Measurements from ENCODE around the gene CER1. TPM values are rescaled to one million over a fixed set of nuclear protein-coding genes. Genes with fewer than 3 reads are reported as not detected.

Gene CER1
- polyA plus RNA-seq, 1 of the 3 experiments (the other 2 are of a cell fraction) = not detected

DNA sequence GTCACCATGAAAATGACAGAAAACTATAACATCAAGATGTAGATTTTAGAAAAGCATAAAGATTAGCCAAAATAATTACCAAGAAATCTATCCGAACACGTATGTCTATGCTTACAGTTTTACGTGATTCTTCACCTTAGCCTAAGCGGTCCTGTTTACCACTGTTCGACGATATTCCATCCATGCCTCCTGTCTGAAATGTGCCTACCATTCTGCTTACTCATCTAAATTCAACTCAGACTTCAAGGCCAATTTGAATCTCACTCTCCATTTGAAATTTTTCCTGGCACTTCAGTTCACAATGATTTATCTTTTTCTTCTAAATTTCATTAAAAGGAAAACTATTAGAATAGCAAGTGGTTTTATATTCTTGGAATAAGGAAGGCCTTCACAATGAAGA is 44.7 kb downstream of the CER1 start:
- POLR2A ChIA-PET = no interaction called here
- CTCF ChIA-PET = interaction anchor here (0.7 to 2.7 kb wide), 3 partner anchors 16 to 1588 kb away, joined by 4 to 10 read pairs (median 4); no protein-coding TSS in a partner anchor
- H3K9me3 ChIP-seq = no peaks in the 10 kb centered on the region
- 95% methylated on average over 6 of the region's 6 CpGs for WGBS (ENCODE audit: low lambda C conversion rate)
- TF ChIP-seq SIN3A (IDR thresholded peaks at IDR 0.05; ENCODE audit: borderline replicate concordance, low read depth, low read length) = no peak
- TF ChIP-seq RXRA (IDR thresholded peaks at IDR 0.05; ENCODE audit: borderline replicate concordance, low read depth) = no peak
- no peak for TF ChIP-seq FOXJ3 (CRISPR knock-in tag; IDR thresholded peaks at IDR 0.05)
- H3K27ac ChIP-seq (ENCODE audit: low read depth in 2 of 2, low read length in 1 of 2) = no peak overlapping the region
- H3K9me2 ChIP-seq = 0 out of 2 replicates have a peak, but pooled peaks cover 3% of the 10 kb centered on the region
- no peak overlapping the region for H2AFZ ChIP-seq (ENCODE audit: low read depth)
- H4K20me1 ChIP-seq (ENCODE audit: insufficient read depth) = no peaks in the 10 kb centered on the region
- no peak for DNase-seq
- H3K27me3 ChIP-seq (ENCODE audit: insufficient read depth) = no peaks in the 10 kb centered on the region
- no peaks in the 10 kb centered on the region; a peak in 1 of 4 replicates for H3K4me1 ChIP-seq (ENCODE audit: control insufficient read depth in 1 of 2, insufficient read depth in 2 of 2, low read depth in 1 of 2, low read length in 1 of 2)
- H3K36me3 ChIP-seq (replicated peaks in 1 of 2; ENCODE audit: control insufficient read depth in 1 of 2, insufficient read depth in 2 of 2, low read length in 1 of 2) = peaks cover 15 to 56% of the 10 kb centered on the region in 2 experiments
- no peak overlapping the region for H3K4me3 ChIP-seq (ENCODE audit: low read depth in 2 of 2, low read length in 1 of 2)
- no peak overlapping the region for H3K9ac ChIP-seq
- H3F3A ChIP-seq (replicated peaks; ENCODE audit: insufficient read depth) = no peaks in the 10 kb centered on the region
- H3K4me2 ChIP-seq = no peak overlapping the region
- no peaks in the 10 kb centered on the region for H3K79me2 ChIP-seq (ENCODE audit: insufficient read depth)

DNA sequence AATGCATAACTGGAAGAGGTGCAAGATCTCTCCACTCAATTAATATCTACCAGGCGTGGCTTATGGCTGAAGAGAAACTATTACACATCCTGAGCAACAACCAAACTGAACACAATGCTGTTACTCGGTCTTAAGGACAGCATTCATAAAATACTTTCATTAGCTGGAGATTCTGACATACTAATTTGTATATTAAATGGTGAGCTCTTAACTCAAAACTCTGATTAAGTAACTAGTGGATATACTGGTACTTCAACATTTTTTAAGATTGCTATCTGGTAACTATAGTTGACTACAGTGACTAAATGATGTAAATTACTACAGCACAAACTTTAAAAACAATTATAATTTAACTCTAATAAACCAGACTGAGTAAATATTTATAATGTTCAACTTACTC is 45.1 kb downstream of the CER1 start:
- 0 out of 2 replicates have a peak, but pooled peaks cover 3% of the 10 kb centered on the region for H3K9me2 ChIP-seq
- H3K9me3 ChIP-seq = no peaks in the 10 kb centered on the region
- no peak overlapping the region for H3K4me2 ChIP-seq
- WGBS (ENCODE audit: low lambda C conversion rate) = 83% methylated on average over 2 of the region's 2 CpGs
- DNase-seq = no peak
- no peak overlapping the region for H3K4me3 ChIP-seq (ENCODE audit: low read depth in 2 of 2, low read length in 1 of 2)
- no peak for TF ChIP-seq NFIC (IDR thresholded peaks at IDR 0.05; ENCODE audit: borderline replicate concordance)
- no peak for TF ChIP-seq EZH2phosphoT487 (IDR thresholded peaks at IDR 0.05; ENCODE audit: borderline replicate concordance, low read depth)
- TF ChIP-seq GABPA (IDR thresholded peaks at IDR 0.05; ENCODE audit: low read depth) = no peak
- no peak for TF ChIP-seq RXRA (IDR thresholded peaks at IDR 0.05; ENCODE audit: borderline replicate concordance, low read depth)
- no peak for TF ChIP-seq FOSL2 (IDR thresholded peaks at IDR 0.05; ENCODE audit: borderline replicate concordance, low read depth)
- no peak for TF ChIP-seq TCF12 (IDR thresholded peaks at IDR 0.05)
- TF ChIP-seq, protein P1, sequence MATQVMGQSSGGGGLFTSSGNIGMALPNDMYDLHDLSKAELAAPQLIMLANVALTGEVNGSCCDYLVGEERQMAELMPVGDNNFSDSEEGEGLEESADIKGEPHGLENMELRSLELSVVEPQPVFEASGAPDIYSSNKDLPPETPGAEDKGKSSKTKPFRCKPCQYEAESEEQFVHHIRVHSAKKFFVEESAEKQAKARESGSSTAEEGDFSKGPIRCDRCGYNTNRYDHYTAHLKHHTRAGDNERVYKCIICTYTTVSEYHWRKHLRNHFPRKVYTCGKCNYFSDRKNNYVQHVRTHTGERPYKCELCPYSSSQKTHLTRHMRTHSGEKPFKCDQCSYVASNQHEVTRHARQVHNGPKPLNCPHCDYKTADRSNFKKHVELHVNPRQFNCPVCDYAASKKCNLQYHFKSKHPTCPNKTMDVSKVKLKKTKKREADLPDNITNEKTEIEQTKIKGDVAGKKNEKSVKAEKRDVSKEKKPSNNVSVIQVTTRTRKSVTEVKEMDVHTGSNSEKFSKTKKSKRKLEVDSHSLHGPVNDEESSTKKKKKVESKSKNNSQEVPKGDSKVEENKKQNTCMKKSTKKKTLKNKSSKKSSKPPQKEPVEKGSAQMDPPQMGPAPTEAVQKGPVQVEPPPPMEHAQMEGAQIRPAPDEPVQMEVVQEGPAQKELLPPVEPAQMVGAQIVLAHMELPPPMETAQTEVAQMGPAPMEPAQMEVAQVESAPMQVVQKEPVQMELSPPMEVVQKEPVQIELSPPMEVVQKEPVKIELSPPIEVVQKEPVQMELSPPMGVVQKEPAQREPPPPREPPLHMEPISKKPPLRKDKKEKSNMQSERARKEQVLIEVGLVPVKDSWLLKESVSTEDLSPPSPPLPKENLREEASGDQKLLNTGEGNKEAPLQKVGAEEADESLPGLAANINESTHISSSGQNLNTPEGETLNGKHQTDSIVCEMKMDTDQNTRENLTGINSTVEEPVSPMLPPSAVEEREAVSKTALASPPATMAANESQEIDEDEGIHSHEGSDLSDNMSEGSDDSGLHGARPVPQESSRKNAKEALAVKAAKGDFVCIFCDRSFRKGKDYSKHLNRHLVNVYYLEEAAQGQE (IDR thresholded peaks at IDR 0.05; ENCODE audit: low read depth, low read length) = no peak
- TF ChIP-seq YY1 (IDR thresholded peaks at IDR 0.05; ENCODE audit: low read depth) = no peak
- TF ChIP-seq RAD21 (IDR thresholded peaks at IDR 0.05; ENCODE audit: low read length) = no peak
- TF ChIP-seq, protein P2, sequence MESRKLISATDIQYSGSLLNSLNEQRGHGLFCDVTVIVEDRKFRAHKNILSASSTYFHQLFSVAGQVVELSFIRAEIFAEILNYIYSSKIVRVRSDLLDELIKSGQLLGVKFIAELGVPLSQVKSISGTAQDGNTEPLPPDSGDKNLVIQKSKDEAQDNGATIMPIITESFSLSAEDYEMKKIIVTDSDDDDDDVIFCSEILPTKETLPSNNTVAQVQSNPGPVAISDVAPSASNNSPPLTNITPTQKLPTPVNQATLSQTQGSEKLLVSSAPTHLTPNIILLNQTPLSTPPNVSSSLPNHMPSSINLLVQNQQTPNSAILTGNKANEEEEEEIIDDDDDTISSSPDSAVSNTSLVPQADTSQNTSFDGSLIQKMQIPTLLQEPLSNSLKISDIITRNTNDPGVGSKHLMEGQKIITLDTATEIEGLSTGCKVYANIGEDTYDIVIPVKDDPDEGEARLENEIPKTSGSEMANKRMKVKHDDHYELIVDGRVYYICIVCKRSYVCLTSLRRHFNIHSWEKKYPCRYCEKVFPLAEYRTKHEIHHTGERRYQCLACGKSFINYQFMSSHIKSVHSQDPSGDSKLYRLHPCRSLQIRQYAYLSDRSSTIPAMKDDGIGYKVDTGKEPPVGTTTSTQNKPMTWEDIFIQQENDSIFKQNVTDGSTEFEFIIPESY (IDR thresholded peaks at IDR 0.05; ENCODE audit: borderline replicate concordance, low read depth) = no peak
- TF ChIP-seq RCOR1 (IDR thresholded peaks at IDR 0.05; ENCODE audit: low read length) = no peak
- TF ChIP-seq FOXM1 (IDR thresholded peaks at IDR 0.05; ENCODE audit: low read depth) = no peak
- no peak for TF ChIP-seq TEAD4 (IDR thresholded peaks at IDR 0.05; ENCODE audit: borderline replicate concordance, insufficient read depth)
- no peaks in the 10 kb centered on the region for H3F3A ChIP-seq (replicated peaks; ENCODE audit: insufficient read depth)
- no peak overlapping the region for H3K9ac ChIP-seq
- H3K79me2 ChIP-seq (ENCODE audit: insufficient read depth) = no peaks in the 10 kb centered on the region; the same call in 1 of the 2 replicates
- no peaks in the 10 kb centered on the region for H4K20me1 ChIP-seq (ENCODE audit: insufficient read depth)
- POLR2A ChIA-PET = no interaction called here
- peaks cover 15 to 61% of the 10 kb centered on the region in 2 experiments for H3K36me3 ChIP-seq (replicated peaks in 1 of 2; ENCODE audit: control insufficient read depth in 1 of 2, insufficient read depth in 2 of 2, low read length in 1 of 2)
- CTCF ChIA-PET = interaction anchor here (0.9 to 2.7 kb wide), 3 partner anchors 16 to 1588 kb away, joined by 4 to 10 read pairs (median 4); no protein-coding TSS in a partner anchor
- H2AFZ ChIP-seq (ENCODE audit: low read depth) = no peak overlapping the region
- no peak overlapping the region for H3K27ac ChIP-seq (ENCODE audit: low read depth in 2 of 2, low read length in 1 of 2)
- H3K27me3 ChIP-seq (ENCODE audit: insufficient read depth) = no peaks in the 10 kb centered on the region
- H3K4me1 ChIP-seq (ENCODE audit: control insufficient read depth in 1 of 2, insufficient read depth in 2 of 2, low read depth in 1 of 2, low read length in 1 of 2) = no peaks in the 10 kb centered on the region; a peak in 1 of 4 replicates

All from SK-N-SH (cell line).